H1 (cell line): ENCODE measurements around the gene ARSI. TPM values are rescaled to one million over a fixed set of nuclear protein-coding genes. Genes with fewer than 3 reads are reported as not detected.

Source experiments
- CTCF ChIA-PET: fragments of 300-600 bp; sonication (Branson Sonifier 250); formaldehyde crosslinking; loops from one replicate; lab custom pipeline; 2021; ENCODE audit not compliant: partially characterized antibody; lab: Charles Lee
- POLR2A ChIA-PET: fragments of 300-600 bp; sonication (Branson Sonifier 250); formaldehyde crosslinking; loops from one replicate; lab custom pipeline; 2021; ENCODE audit warnings: inconsistent platforms; ENCODE audit not compliant: partially characterized antibody; lab: Charles Lee
- DNase-seq, 2 experiments: peaks; one replicate each; pipeline versions ENCODE4 v3.0.0 to v3.0.0-alpha.2; 2010 to 2022; ENCODE audit warnings: low spot score in 2 of 2, low read depth in 1 of 2, mixed read lengths in 1 of 2
- FAIRE-seq: peaks from 2 replicates; lab custom pipeline; 2011; peaks lifted over from hg19 to GRCh38; lab: Jason Lieb, UNC
- H2AFZ ChIP-seq: 2 replicates; pipeline ENCODE4 v1.8.1; 2012; ENCODE audit warnings: low read length, inconsistent platforms
- H2AK5ac ChIP-seq: 2 replicates; pipeline ENCODE4 v1.6.1; 2013; ENCODE audit warnings: low read depth, low read length
- H2BK120ac ChIP-seq: replicated peaks from 2 replicates; pipeline ENCODE3; 2013; ENCODE audit warnings: low read depth, low read length, inconsistent platforms
- H2BK12ac ChIP-seq: 2 replicates; pipeline ENCODE4 v1.6.1; 2013; ENCODE audit warnings: low read depth, low read length
- H2BK15ac ChIP-seq: 2 replicates; pipeline ENCODE4 v1.6.1; 2013; ENCODE audit warnings: low read length
- H2BK20ac ChIP-seq: 2 replicates; pipeline ENCODE4 v1.6.1; 2013; ENCODE audit warnings: low read length
- H2BK5ac ChIP-seq: 2 replicates; pipeline ENCODE4 v1.6.1; 2013; ENCODE audit warnings: low read depth, low read length
- H3K14ac ChIP-seq: 2 replicates; pipeline ENCODE4 v1.6.1; 2013; ENCODE audit warnings: inconsistent platforms; ENCODE audit not compliant: insufficient read length
- H3K18ac ChIP-seq: 2 replicates; pipeline ENCODE4 v1.6.1; 2013; ENCODE audit warnings: low read length; ENCODE audit errors: extremely low read depth
- H3K23ac ChIP-seq: 2 replicates; pipeline ENCODE4 v1.6.1; 2013; ENCODE audit warnings: inconsistent platforms; ENCODE audit not compliant: insufficient read length
- H3K23me2 ChIP-seq: 2 replicates; pipeline ENCODE4 v1.6.1; 2013; ENCODE audit warnings: low read depth, low read length
- H3K27ac ChIP-seq: 2 replicates; pipeline ENCODE4 v1.6.1; 2011; ENCODE audit warnings: low read depth, low read length, inconsistent platforms
- H3K27me3 ChIP-seq, 4 experiments: replicated peaks in 1 of 4; 1 replicate in 1 of 4; 2 replicates in 3 of 4; pipeline versions ENCODE4 v1.6.1 to v1.8.1; 2011 to 2013; ENCODE audit warnings: low read length in 3 of 4, mild to moderate bottlenecking in 3 of 4, inconsistent platforms in 2 of 4, mixed read lengths in 2 of 4, moderate library complexity in 1 of 4; ENCODE audit not compliant: control insufficient read depth in 3 of 4, insufficient read depth in 3 of 4; ENCODE audit errors: extremely low read depth in 1 of 4
- H3K36me3 ChIP-seq, 4 experiments: 2 replicates each; pipeline versions ENCODE4 v1.6.1 to v1.8.1; 2011 to 2013; ENCODE audit warnings: mild to moderate bottlenecking in 4 of 4, low read length in 3 of 4, moderate library complexity in 2 of 4, control low read depth in 1 of 4, inconsistent platforms in 1 of 4; ENCODE audit not compliant: insufficient read depth in 4 of 4, control insufficient read depth in 2 of 4
- H3K4ac ChIP-seq: replicated peaks from 2 replicates; pipeline ENCODE3; 2013; ENCODE audit warnings: low read length, low read depth, mixed read lengths, inconsistent platforms; ENCODE audit not compliant: insufficient read length
- H3K4me1 ChIP-seq, 4 experiments: replicated peaks in 1 of 4; 1 replicate in 1 of 4; 2 replicates in 3 of 4; pipeline versions ENCODE4 v1.6.1 to v1.8.1; 2011 to 2013; ENCODE audit warnings: low read length in 3 of 4, inconsistent platforms in 2 of 4, mixed read lengths in 1 of 4; ENCODE audit not compliant: insufficient read depth in 4 of 4, control insufficient read depth in 3 of 4
- H3K4me2 ChIP-seq, 2 experiments: 2 replicates each; pipeline versions ENCODE4 v1.6.1 to v1.8.1; 2011 to 2013; ENCODE audit warnings: low read depth in 2 of 2, low read length in 2 of 2, control low read depth in 1 of 2, inconsistent platforms in 1 of 2, mild to moderate bottlenecking in 1 of 2; ENCODE audit not compliant: insufficient read depth in 1 of 2
- H3K4me3 ChIP-seq, 4 experiments: fragments of 200-600, 300-600 bp in 1 of 4; sonication (generic), shearing (Covaris generic), sonication (Bioruptor Twin) in 1 of 4; 2 replicates each; pipeline versions ENCODE4 v1.5.1 to v1.8.1; 2011 to 2016; ENCODE audit warnings: low read length in 4 of 4, low read depth in 3 of 4, control low read depth in 2 of 4, inconsistent platforms in 2 of 4, mild to moderate bottlenecking in 2 of 4, mixed read lengths in 1 of 4, moderate library complexity in 1 of 4; ENCODE audit not compliant: insufficient read depth in 2 of 4; ENCODE audit errors: extremely low read depth in 1 of 4
- H3K56ac ChIP-seq: replicated peaks from 2 replicates; pipeline ENCODE3; 2013; ENCODE audit warnings: low read depth, mild to moderate bottlenecking, mixed read lengths, low read length, inconsistent platforms; ENCODE audit not compliant: insufficient read length
- H3K79me1 ChIP-seq: 2 replicates; pipeline ENCODE4 v1.6.1; 2013; ENCODE audit warnings: low read depth, low read length, control low read depth
- H3K79me2 ChIP-seq, 2 experiments: 2 replicates each; pipeline versions ENCODE4 v1.6.1 to v1.8.1; 2012 to 2013; ENCODE audit warnings: low read length in 2 of 2, mild to moderate bottlenecking in 2 of 2, inconsistent platforms in 1 of 2; ENCODE audit not compliant: insufficient read depth in 2 of 2, control insufficient read depth in 1 of 2
- H3K9ac ChIP-seq, 4 experiments: replicated peaks in 1 of 4; 1 replicate in 1 of 4; 2 replicates in 3 of 4; pipeline versions ENCODE4 v1.6.1 to v1.8.1; 2011 to 2013; ENCODE audit warnings: low read depth in 3 of 4, low read length in 3 of 4, control low read depth in 2 of 4, mild to moderate bottlenecking in 2 of 4, moderate library complexity in 2 of 4, inconsistent platforms in 1 of 4; ENCODE audit errors: extremely low read depth in 1 of 4
- H3K9me3 ChIP-seq, 2 experiments: 2 replicates each; pipeline versions ENCODE4 v1.6.1 to v1.8.1; 2012 to 2013; ENCODE audit warnings: mild to moderate bottlenecking in 2 of 2, moderate library complexity in 2 of 2, control low read depth in 1 of 2, inconsistent platforms in 1 of 2, low read depth in 1 of 2, low read length in 1 of 2, mixed read lengths in 1 of 2; ENCODE audit not compliant: insufficient read depth in 2 of 2
- H4K20me1 ChIP-seq, 2 experiments: replicated peaks in 1 of 2; 2 replicates each; pipeline versions ENCODE3 to v1.8.1; 2011 to 2013; ENCODE audit warnings: inconsistent platforms in 2 of 2, low read length in 2 of 2, mild to moderate bottlenecking in 1 of 2; ENCODE audit not compliant: insufficient read depth in 2 of 2, control insufficient read depth in 1 of 2
- H4K5ac ChIP-seq: 2 replicates; pipeline ENCODE4 v1.6.1; 2013; ENCODE audit warnings: low read length, low read depth, mixed read lengths, inconsistent platforms; ENCODE audit not compliant: insufficient read length
- H4K8ac ChIP-seq: 2 replicates; pipeline ENCODE4 v1.8.0; 2013; ENCODE audit warnings: mild to moderate bottlenecking, moderate library complexity, low read length, inconsistent platforms; ENCODE audit not compliant: insufficient read depth; ENCODE audit errors: extremely low read depth
- H4K91ac ChIP-seq: replicated peaks from 2 replicates; pipeline ENCODE3; 2013; ENCODE audit warnings: low read length, mixed read lengths, inconsistent platforms; ENCODE audit not compliant: insufficient read length
- ATF3 ChIP-seq: IDR thresholded peaks from 2 replicates; pipeline ENCODE4 v1.6.1; 2011; ENCODE audit warnings: low read depth, mild to moderate bottlenecking, low read length; ENCODE audit not compliant: insufficient read depth
- EP300 ChIP-seq, 2 experiments: IDR thresholded peaks; 1 replicate in 1 of 2; 2 replicates in 1 of 2; pipeline ENCODE4 v1.6.1; 2011 to 2012; ENCODE audit warnings: low read depth in 2 of 2, low read length in 2 of 2, mild to moderate bottlenecking in 2 of 2, borderline replicate concordance in 1 of 2, inconsistent platforms in 1 of 2, moderate library complexity in 1 of 2
- FOSL1 ChIP-seq: IDR thresholded peaks from 2 replicates; pipeline ENCODE4 v1.6.1; 2011; ENCODE audit warnings: mild to moderate bottlenecking, low read depth, low read length, moderate library complexity; ENCODE audit not compliant: insufficient read depth
- GTF2F1 ChIP-seq: IDR thresholded peaks from 2 replicates; pipeline ENCODE4 v1.6.1; 2012; ENCODE audit warnings: low read depth, low read length, improper control_type of control experiment, borderline replicate concordance
- POU5F1 ChIP-seq: IDR thresholded peaks from 2 replicates; pipeline ENCODE4 v1.6.1; 2011; ENCODE audit warnings: low read depth, mild to moderate bottlenecking, low read length, moderate library complexity
- SAP30 ChIP-seq: fragments of 300-600 bp; sonication (generic); IDR thresholded peaks from 2 replicates; pipeline ENCODE4 v1.7.1; 2012; ENCODE audit warnings: low read length, moderate library complexity, mild to moderate bottlenecking, inconsistent platforms; ENCODE audit not compliant: insufficient read depth, insufficient replicate concordance
- SIRT6 ChIP-seq: IDR thresholded peaks from one replicate; pipeline ENCODE4 v1.7.1; 2012; ENCODE audit warnings: low read length, inconsistent platforms
- SIX5 ChIP-seq: IDR thresholded peaks from 2 replicates; pipeline ENCODE4 v1.6.1; 2011; ENCODE audit warnings: mild to moderate bottlenecking, low read depth, low read length
- SP2 ChIP-seq: IDR thresholded peaks from 2 replicates; pipeline ENCODE4 v1.6.1; 2012; ENCODE audit warnings: mild to moderate bottlenecking, low read length, inconsistent platforms
- SP4 ChIP-seq: IDR thresholded peaks from 2 replicates; pipeline ENCODE4 v1.6.1; 2012; ENCODE audit warnings: low read length, inconsistent platforms
- TAF1 ChIP-seq: IDR thresholded peaks from 2 replicates; pipeline ENCODE4 v1.6.1; 2011; ENCODE audit warnings: mild to moderate bottlenecking, low read depth, low read length
- WGBS, 2 experiments: shearing (Covaris generic) in 1 of 2; methylation state at CpG; one replicate each; pipeline versions ENCODE4 v1.1.6 to v1.1.7; 2013 to 2015; ENCODE audit warnings: low lambda C conversion rate in 2 of 2, mixed read lengths in 2 of 2, inconsistent platforms in 1 of 2, low coverage in 1 of 2, missing lambda C conversion rate in 1 of 2; ENCODE audit not compliant: insufficient replicate concordance in 2 of 2, insufficient coverage in 1 of 2, insufficient read length in 1 of 2; ENCODE audit errors: extremely low coverage in 1 of 2, missing lambda C conversion rate in 1 of 2; 5-methylcytosine and 5-hydroxymethylcytosine counted together
- polyA plus RNA-seq, 7 experiments: library from polyadenylated mRNA; depleted of rRNA in 3 of 7; stranded (reverse) in 5 of 7; unstranded in 2 of 7; fragments of >200 nt in 5 of 7; fragments of 200-250 nt in 2 of 7; gene quantifications; 1 replicate in 5 of 7; 2 replicates in 1 of 7; 4 replicates in 1 of 7; pipeline versions ENCODE4 v1.2.1 to v1.2.3, GENCODE V29; 2011 to 2013; ENCODE audit warnings: missing spikeins in 2 of 7, mixed read lengths in 2 of 7
- total RNA-seq: library from RNA; stranded (reverse); fragmentation: NEBNext Ultra II Directional; extraction: Animal tissue kit (Norgen Biotek cat#: 25700); gene quantifications from 2 replicates; pipeline ENCODE4 v1.2.1, GENCODE V29; 2021

Gene ARSI
- total and polyA plus RNA-seq, 2 of the 8 experiments (the other 6 are each of a cell fraction or from before 2014, with no cell fraction given): 4.5 to 6.7 TPM

- H2BK120ac ChIP-seq: no peak overlapping the region
- no peaks in the 10 kb centered on the region for H3K79me2 ChIP-seq
- no peak overlapping the region for H4K5ac ChIP-seq
- H3K27me3 ChIP-seq: no peaks in the 10 kb centered on the region; a peak in 1 of 7 replicates
- no peak overlapping the region for H2BK15ac ChIP-seq
- no peak overlapping the region for H3K4ac ChIP-seq
- H3K23ac ChIP-seq: no peak overlapping the region
- H3K18ac ChIP-seq: no peak overlapping the region
- H3K4me1 ChIP-seq: peaks cover 0 to 4% (median 1%) of the 10 kb centered on the region in 4 experiments; a peak in 4 of 7 replicates
- no peak overlapping the region for H3K14ac ChIP-seq
- no peak overlapping the region for H3K4me3 ChIP-seq
- no peak for FAIRE-seq
- no peaks in the 10 kb centered on the region for H3K79me1 ChIP-seq
- H3K4me2 ChIP-seq: no peak overlapping the region
- no peaks in the 10 kb centered on the region for H3K36me3 ChIP-seq
- H4K20me1 ChIP-seq: peaks cover 0 to 5% of the 10 kb centered on the region in 2 experiments
- no peak overlapping the region for H2BK20ac ChIP-seq
- H4K91ac ChIP-seq: no peak overlapping the region
- CTCF ChIA-PET: interaction anchor here (0.6 to 1.5 kb wide), 3 partner anchors 29 to 691 kb away, joined by 3 read pairs; no protein-coding TSS in a partner anchor
- DNase-seq: no peak
- H2AFZ ChIP-seq: no peak overlapping the region
- no peak overlapping the region for H4K8ac ChIP-seq
- H3K56ac ChIP-seq: no peak overlapping the region
- no peak overlapping the region for H2BK5ac ChIP-seq
- H3K9ac ChIP-seq: no peak overlapping the region
- no peak overlapping the region for H3K27ac ChIP-seq
- WGBS, 2 experiments: 79% methylated on average over 9 of the region's 13 CpGs; no CpG with 5 or more reads in 1 of the 2 experiments
- no peaks in the 10 kb centered on the region; the same call in 1 of the 2 replicates for H3K23me2 ChIP-seq
- no peak overlapping the region for H2AK5ac ChIP-seq
- H3K9me3 ChIP-seq: no peaks in the 10 kb centered on the region
- POLR2A ChIA-PET: no interaction called here
- H2BK12ac ChIP-seq: no peak overlapping the region
- TF ChIP-seq ATF3 (no peak), SAP30 (no peak), FOSL1 (no peak), GTF2F1 (no peak), SP4 (no peak), EP300 (IDR thresholded peaks at IDR 0.05; ENCODE audit: borderline replicate concordance in 1 of 2, low read depth in 2 of 2, low read length in 2 of 2) (no peak), SP2 (no peak), TAF1 (no peak), SIX5 (no peak), POU5F1 (no peak), SIRT6 (no peak)
Observed at GRCh38 chr5:150291388-150292385, 11.0 kb downstream of the ARSI start.
